Large intestine (tissue), 3 donors: ENCODE results near the gene IFT20. TPM values are rescaled to one million over a fixed set of nuclear protein-coding genes. Genes with fewer than 3 reads are reported as not detected.

Source experiments
- DNase-seq, 2 donors: peaks; one replicate each; pipeline versions ENCODE4 v3.0.0 to v3.0.0-alpha.2; 2013
- H3K27ac ChIP-seq: one replicate; pipeline ENCODE4 v1.5.1; 2013; ENCODE audit warnings: low read length
- H3K27me3 ChIP-seq: 2 replicates; pipeline ENCODE4 v1.6.1; 2013; ENCODE audit warnings: low read length; ENCODE audit not compliant: control insufficient read depth, insufficient read depth
- H3K36me3 ChIP-seq: 2 replicates; pipeline ENCODE4 v1.6.1; 2013; ENCODE audit warnings: low read length; ENCODE audit not compliant: control insufficient read depth, insufficient read depth
- H3K4me1 ChIP-seq: one replicate; pipeline ENCODE4 v1.6.1; 2013; ENCODE audit warnings: low read length; ENCODE audit not compliant: control insufficient read depth, insufficient read depth
- H3K4me3 ChIP-seq: one replicate; pipeline ENCODE4 v1.5.1; 2013; ENCODE audit warnings: low read length
- H3K9me3 ChIP-seq: one replicate; pipeline ENCODE4 v1.6.1; 2013; ENCODE audit warnings: mild to moderate bottlenecking, low read depth, low read length, moderate library complexity; ENCODE audit not compliant: control insufficient read depth
- WGBS: methylation state at CpG from one replicate; pipeline ENCODE4 v1.1.5; 2013; ENCODE audit warnings: low lambda C conversion rate; ENCODE audit not compliant: insufficient coverage; 5-methylcytosine and 5-hydroxymethylcytosine counted together
- polyA plus RNA-seq: library from polyadenylated mRNA; unstranded; fragments of 120-200 nt; gene quantifications from one replicate; pipeline ENCODE4 v1.2.1, GENCODE V29; 2013

The IFT20 gene
- polyA plus RNA-seq, 1 donor = 46.6 TPM

GRCh38 chr17:28338056-28338768 lies 2.9 kb upstream of the IFT20 start:
- DNase-seq = no peak
- no peaks in the 10 kb centered on the region for H3K9me3 ChIP-seq
- peaks cover 38% of the 10 kb centered on the region for H3K36me3 ChIP-seq
- no peak overlapping the region for H3K4me3 ChIP-seq
- WGBS = no CpG with 5 or more reads among the region's 5 CpGs
- H3K27me3 ChIP-seq = no peaks in the 10 kb centered on the region
- H3K4me1 ChIP-seq = peaks cover 16% of the 10 kb centered on the region
- H3K27ac ChIP-seq = no peak overlapping the region

- Histone ChIP-seq H3K9me3 (no peaks in the 10 kb centered on the region), H3K27ac (peak overlapping the region; percentile 99), H3K4me3 (peak overlapping the region; percentile 97), H3K27me3 (no peaks in the 10 kb centered on the region), H3K4me1 (peaks cover 16% of the 10 kb centered on the region), H3K36me3 (peaks cover 26% of the 10 kb centered on the region)
- peak; percentile 89 to 94 for DNase-seq
- 80% methylated on average over 1 of the region's 29 CpGs for WGBS
Observed at GRCh38 chr17:28335959-28336871, 943 bp upstream of the IFT20 start.

- Histone ChIP-seq H3K4me3 (peak overlapping the region; percentile 97), H3K36me3 (peaks cover 22% of the 10 kb centered on the region), H3K4me1 (peaks cover 16% of the 10 kb centered on the region), H3K9me3 (no peaks in the 10 kb centered on the region), H3K27ac (peak overlapping the region; percentile 99), H3K27me3 (no peaks in the 10 kb centered on the region)
- 10% methylated on average over 2 of the region's 18 CpGs for WGBS
- no peak for DNase-seq
Observed at GRCh38 chr17:28334666-28335200, 539 bp downstream of the IFT20 start.

GRCh38 chr17:28334171-28334570 lies 1.1 kb downstream of the IFT20 start:
- DNase-seq = no peak
- H3K4me3 ChIP-seq = peak overlapping the region; percentile 97
- no peak overlapping the region for H3K27ac ChIP-seq
- peaks cover 20% of the 10 kb centered on the region for H3K36me3 ChIP-seq
- no peaks in the 10 kb centered on the region for H3K9me3 ChIP-seq
- H3K4me1 ChIP-seq = peaks cover 16% of the 10 kb centered on the region
- H3K27me3 ChIP-seq = no peaks in the 10 kb centered on the region
- no CpG with 5 or more reads among the region's 6 CpGs for WGBS

- no peak overlapping the region for H3K4me3 ChIP-seq
- H3K27ac ChIP-seq = no peak overlapping the region
- WGBS = no CpG with 5 or more reads among the region's 1 CpG
- peaks cover 26% of the 10 kb centered on the region for H3K36me3 ChIP-seq
- no peaks in the 10 kb centered on the region for H3K27me3 ChIP-seq
- H3K4me1 ChIP-seq = peaks cover 16% of the 10 kb centered on the region
- no peak for DNase-seq
- no peaks in the 10 kb centered on the region for H3K9me3 ChIP-seq
Observed at GRCh38 chr17:28333083-28333746, 2.1 kb downstream of the IFT20 start.

GRCh38 chr17:28331891-28332420 lies 3.3 kb downstream of the IFT20 start:
- Histone ChIP-seq H3K27me3 (no peaks in the 10 kb centered on the region), H3K4me1 (peaks cover 13% of the 10 kb centered on the region), H3K27ac (no peak overlapping the region), H3K4me3 (no peak overlapping the region), H3K36me3 (peaks cover 36% of the 10 kb centered on the region), H3K9me3 (no peaks in the 10 kb centered on the region)
- no peak for DNase-seq
- 100% methylated on average over 2 of the region's 6 CpGs for whole genome bisulfite sequencing

GRCh38 chr17:28330671-28331070 lies 4.6 kb downstream of the IFT20 start:
- Histone ChIP-seq H3K27me3 (no peaks in the 10 kb centered on the region), H3K36me3 (peaks cover 44% of the 10 kb centered on the region), H3K27ac (no peak overlapping the region), H3K4me3 (no peak overlapping the region), H3K9me3 (no peaks in the 10 kb centered on the region), H3K4me1 (peaks cover 16% of the 10 kb centered on the region)
- DNase-seq = no peak
- no CpG with 5 or more reads among the region's 5 CpGs for WGBS

- H3K9me3 ChIP-seq = no peaks in the 10 kb centered on the region
- WGBS = 46% methylated on average over 2 of the region's 4 CpGs
- H3K36me3 ChIP-seq = peaks cover 46% of the 10 kb centered on the region
- H3K4me1 ChIP-seq = peaks cover 29% of the 10 kb centered on the region
- no peak overlapping the region for H3K4me3 ChIP-seq
- H3K27me3 ChIP-seq = no peaks in the 10 kb centered on the region
- no peak for DNase-seq
- no peak overlapping the region for H3K27ac ChIP-seq
Observed at GRCh38 chr17:28328325-28328724, 6.9 kb downstream of the IFT20 start.

GRCh38 chr17:28327709-28328108 lies 7.6 kb downstream of the IFT20 start:
- Histone ChIP-seq H3K27me3 (no peaks in the 10 kb centered on the region), H3K27ac (no peak overlapping the region), H3K4me1 (peaks cover 31% of the 10 kb centered on the region), H3K9me3 (no peaks in the 10 kb centered on the region), H3K36me3 (peaks cover 46% of the 10 kb centered on the region), H3K4me3 (no peak overlapping the region)
- DNase-seq = no peak
- no CpG with 5 or more reads among the region's 3 CpGs for WGBS
